ENCODE results near the gene PTPRM. TPM values are rescaled to one million over a fixed set of nuclear protein-coding genes. Genes with fewer than 3 reads are reported as not detected.

Gene PTPRM
- total and polyA plus RNA-seq, 7 donors, result 3.9 to 151 (median 62.8) TPM

DNA sequence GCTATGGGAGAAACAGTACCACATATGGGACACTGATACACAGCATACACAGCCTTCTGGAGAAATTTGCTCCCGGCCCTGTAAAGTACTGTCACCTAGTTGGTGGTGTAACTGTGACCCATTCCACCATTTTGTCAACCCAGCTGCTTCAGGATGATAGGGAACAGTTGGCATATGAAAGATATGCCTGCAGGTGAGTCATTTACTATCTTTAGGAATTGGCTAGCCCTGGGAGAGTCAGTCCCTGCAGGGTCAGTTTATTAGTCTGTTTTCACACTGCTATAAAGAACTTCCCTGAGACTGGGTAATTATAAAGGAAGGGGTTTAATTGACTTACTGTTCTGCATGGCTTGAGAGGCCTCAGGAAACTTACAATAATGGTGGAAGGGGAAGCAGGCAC lies 30.0 kb upstream of the PTPRM start:
- DNase-seq, result no peak
- 90 to 91% methylated on average over 1 of the region's 1 CpG for WGBS, 2 donors
- Histone ChIP-seq H3K27ac (no peak overlapping the region), H3K36me3 (no peaks in the 10 kb centered on the region), H3K27me3 (no peaks in the 10 kb centered on the region), H3K9me3 (no peaks in the 10 kb centered on the region), H3K4me3 (no peak overlapping the region), H3K4me1 (no peaks in the 10 kb centered on the region)
- intact Hi-C loops (cut with DNase I), result no loop called here
- no peak for TF ChIP-seq POLR2A (IDR thresholded peaks at IDR 0.05)
- no peak for TF ChIP-seq EP300 (IDR thresholded peaks at IDR 0.05)
- no peak for TF ChIP-seq POLR2AphosphoS5 (IDR thresholded peaks at IDR 0.05)
- TF ChIP-seq, protein P1, sequence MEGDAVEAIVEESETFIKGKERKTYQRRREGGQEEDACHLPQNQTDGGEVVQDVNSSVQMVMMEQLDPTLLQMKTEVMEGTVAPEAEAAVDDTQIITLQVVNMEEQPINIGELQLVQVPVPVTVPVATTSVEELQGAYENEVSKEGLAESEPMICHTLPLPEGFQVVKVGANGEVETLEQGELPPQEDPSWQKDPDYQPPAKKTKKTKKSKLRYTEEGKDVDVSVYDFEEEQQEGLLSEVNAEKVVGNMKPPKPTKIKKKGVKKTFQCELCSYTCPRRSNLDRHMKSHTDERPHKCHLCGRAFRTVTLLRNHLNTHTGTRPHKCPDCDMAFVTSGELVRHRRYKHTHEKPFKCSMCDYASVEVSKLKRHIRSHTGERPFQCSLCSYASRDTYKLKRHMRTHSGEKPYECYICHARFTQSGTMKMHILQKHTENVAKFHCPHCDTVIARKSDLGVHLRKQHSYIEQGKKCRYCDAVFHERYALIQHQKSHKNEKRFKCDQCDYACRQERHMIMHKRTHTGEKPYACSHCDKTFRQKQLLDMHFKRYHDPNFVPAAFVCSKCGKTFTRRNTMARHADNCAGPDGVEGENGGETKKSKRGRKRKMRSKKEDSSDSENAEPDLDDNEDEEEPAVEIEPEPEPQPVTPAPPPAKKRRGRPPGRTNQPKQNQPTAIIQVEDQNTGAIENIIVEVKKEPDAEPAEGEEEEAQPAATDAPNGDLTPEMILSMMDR (IDR thresholded peaks at IDR 0.05), result no peak

DNA sequence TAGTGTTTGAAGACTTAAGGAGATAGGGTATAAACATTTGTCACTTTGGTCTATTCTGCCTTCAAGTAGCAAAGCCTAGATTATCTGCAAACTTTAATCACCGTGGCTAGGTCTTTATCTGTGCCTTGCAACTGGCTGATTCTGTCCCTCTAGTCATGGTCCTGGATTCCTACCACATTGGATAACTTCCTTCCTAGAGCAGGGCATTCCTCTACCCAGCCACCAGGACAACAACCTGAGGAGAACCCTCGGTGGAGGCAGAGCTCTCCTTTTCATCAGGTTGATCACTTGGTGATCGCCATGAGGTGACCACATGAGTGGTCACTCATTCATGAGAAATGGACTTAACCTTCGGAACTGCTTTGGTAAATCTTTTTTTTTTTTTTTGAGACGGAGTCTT lies 25.3 kb upstream of the PTPRM start:
- Histone ChIP-seq H3K9me3 (no peaks in the 10 kb centered on the region), H3K27me3 (no peaks in the 10 kb centered on the region), H3K4me1 (no peaks in the 10 kb centered on the region), H3K36me3 (no peaks in the 10 kb centered on the region), H3K27ac (no peak overlapping the region), H3K4me3 (no peak overlapping the region)
- no peak for DNase-seq
- WGBS, 2 donors, result 84 to 91% methylated on average over 5 of the region's 5 CpGs
- intact Hi-C loops (cut with DNase I), result no loop called here
- TF ChIP-seq POLR2A (IDR thresholded peaks at IDR 0.05) (no peak), EP300 (IDR thresholded peaks at IDR 0.05) (no peak), POLR2AphosphoS5 (IDR thresholded peaks at IDR 0.05) (no peak)
- TF ChIP-seq, protein P1 (IDR thresholded peaks at IDR 0.05), result no peak

DNA sequence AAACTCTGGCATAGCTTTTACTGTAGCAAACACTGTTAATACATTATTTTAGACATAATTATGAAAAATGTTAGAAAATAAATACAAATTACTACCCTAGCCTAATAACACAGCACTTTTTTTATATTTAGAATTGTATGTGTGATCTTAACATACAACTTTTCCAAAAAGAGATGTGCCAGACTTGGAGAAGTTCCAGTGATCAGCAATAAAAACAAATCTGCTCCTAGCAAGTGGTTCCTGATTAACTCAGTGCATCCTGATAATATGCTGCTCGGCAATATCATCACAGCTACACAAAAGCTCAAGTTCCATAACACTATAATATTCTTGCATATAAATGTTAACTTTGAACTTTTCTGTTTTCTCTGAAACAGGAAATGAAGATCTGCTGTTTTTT lies 22.4 kb upstream of the PTPRM start:
- Histone ChIP-seq H3K4me1 (no peaks in the 10 kb centered on the region), H3K4me3 (no peak overlapping the region), H3K27ac (no peak overlapping the region), H3K9me3 (no peaks in the 10 kb centered on the region), H3K36me3 (no peaks in the 10 kb centered on the region), H3K27me3 (no peaks in the 10 kb centered on the region)
- intact Hi-C loops (cut with DNase I), result no loop called here
- 60 to 92% methylated on average over 1 of the region's 1 CpG for WGBS, 2 donors
- no peak for DNase-seq
- TF ChIP-seq, protein P1 (IDR thresholded peaks at IDR 0.05), result no peak
- no peak for TF ChIP-seq POLR2AphosphoS5 (IDR thresholded peaks at IDR 0.05)
- TF ChIP-seq POLR2A (IDR thresholded peaks at IDR 0.05), result no peak
- TF ChIP-seq EP300 (IDR thresholded peaks at IDR 0.05), result no peak

DNA sequence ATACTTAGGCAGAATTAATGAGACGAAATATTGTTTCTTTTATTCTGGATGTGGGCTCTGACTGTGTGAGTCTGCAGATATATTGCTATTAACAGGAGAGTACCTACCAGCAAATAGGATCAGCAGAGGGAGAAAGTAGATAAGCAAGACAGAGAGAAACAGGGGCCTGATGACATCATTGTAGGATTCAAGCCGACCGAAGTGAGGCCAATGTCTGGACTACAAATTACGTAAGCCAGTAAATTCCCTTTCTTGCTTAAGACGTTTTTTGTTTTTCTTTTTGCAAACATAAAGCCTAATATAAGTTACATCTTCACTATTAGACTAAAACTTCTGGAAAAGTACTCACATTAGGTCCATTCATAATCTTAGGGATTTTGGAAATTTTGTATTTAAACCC lies 21.4 kb upstream of the PTPRM start:
- no peak for DNase-seq
- TF ChIP-seq, protein P1 (IDR thresholded peaks at IDR 0.05), result no peak
- TF ChIP-seq POLR2A (IDR thresholded peaks at IDR 0.05), result no peak
- TF ChIP-seq POLR2AphosphoS5 (IDR thresholded peaks at IDR 0.05), result no peak
- no peak for TF ChIP-seq EP300 (IDR thresholded peaks at IDR 0.05)
- Histone ChIP-seq H3K36me3 (no peaks in the 10 kb centered on the region), H3K9me3 (no peaks in the 10 kb centered on the region), H3K27ac (no peak overlapping the region), H3K4me3 (no peak overlapping the region), H3K27me3 (no peaks in the 10 kb centered on the region), H3K4me1 (no peaks in the 10 kb centered on the region)
- intact Hi-C loops (cut with DNase I), result no loop called here
- WGBS, 2 donors, result 67 to 68% methylated on average over 5 of the region's 5 CpGs

DNA sequence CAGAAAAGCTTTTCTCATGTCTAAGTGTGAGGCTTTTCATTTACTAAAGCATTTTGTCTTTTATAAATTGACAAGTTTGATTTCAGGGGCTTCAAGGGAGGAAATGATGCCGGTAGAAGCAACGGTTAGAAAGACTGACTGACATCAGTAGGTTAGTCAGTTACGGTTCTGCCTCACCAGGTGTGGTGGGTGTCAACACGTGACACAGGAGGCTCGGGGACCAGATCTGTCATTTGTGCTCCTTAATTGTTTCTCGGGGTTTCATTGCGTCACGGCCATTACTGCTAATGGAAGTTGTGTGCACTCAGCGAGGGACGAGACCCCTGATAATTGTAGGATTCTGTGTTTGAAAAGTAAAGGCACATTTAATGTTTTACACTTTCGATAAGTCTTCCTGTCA lies 18.9 kb upstream of the PTPRM start:
- Histone ChIP-seq H3K27me3 (no peaks in the 10 kb centered on the region), H3K27ac (no peak overlapping the region), H3K4me3 (no peak overlapping the region), H3K36me3 (no peaks in the 10 kb centered on the region), H3K9me3 (no peaks in the 10 kb centered on the region), H3K4me1 (no peaks in the 10 kb centered on the region)
- 73 to 84% methylated on average over 11 of the region's 11 CpGs for WGBS, 2 donors
- TF ChIP-seq POLR2AphosphoS5 (IDR thresholded peaks at IDR 0.05), result no peak
- TF ChIP-seq, protein P1 (IDR thresholded peaks at IDR 0.05), result no peak
- no peak for TF ChIP-seq EP300 (IDR thresholded peaks at IDR 0.05)
- no peak for TF ChIP-seq POLR2A (IDR thresholded peaks at IDR 0.05)
- no peak for DNase-seq
- intact Hi-C loops (cut with DNase I), result no loop called here

Measured in sigmoid colon (tissue), 7 donors.